Measurements from ENCODE around the gene RPEL1. TPM values are rescaled to one million over a fixed set of nuclear protein-coding genes. Genes with fewer than 3 reads are reported as not detected.
"Not testable (repeated sequence)": the region's sequence is repeated elsewhere in the genome, so short reads cannot be mapped to it uniquely, and the experiment has no call there.

Gene RPEL1
- total RNA-seq (0.10 TPM in 1 of 2 replicates, not detected in the other), polyA plus RNA-seq (not detected in 2 replicates)

GRCh38 chr10:103245587-103245986 lies at the start of gene RPEL1:
Gene RPEL1 (plus strand): TSS chr10:103245887. CDS start chr10:103245997, 110 bp downstream.
- H3K36me3 ChIP-seq (replicated peaks; ENCODE audit: insufficient read depth, low read depth); H3K79me2 ChIP-seq; H3K4me3 ChIP-seq; H2AFZ ChIP-seq; H3K27me3 ChIP-seq; H3K27ac ChIP-seq; H3K9me3 ChIP-seq (ENCODE audit: low read depth); H4K20me1 ChIP-seq (ENCODE audit: insufficient read depth, poor library complexity, severe bottlenecking); H3K9me2 ChIP-seq (replicated peaks; ENCODE audit: insufficient read depth); DNase-seq (ENCODE audit: low spot score); H3K4me2 ChIP-seq: not testable (repeated sequence)
- H3K4me1 ChIP-seq (ENCODE audit: insufficient read depth), result peaks cover 17% of the 10 kb centered on the region
- WGBS (ENCODE audit: low lambda C conversion rate, missing lambda C conversion rate), result 95% methylated on average over 7 of the region's 7 CpGs

DNA sequence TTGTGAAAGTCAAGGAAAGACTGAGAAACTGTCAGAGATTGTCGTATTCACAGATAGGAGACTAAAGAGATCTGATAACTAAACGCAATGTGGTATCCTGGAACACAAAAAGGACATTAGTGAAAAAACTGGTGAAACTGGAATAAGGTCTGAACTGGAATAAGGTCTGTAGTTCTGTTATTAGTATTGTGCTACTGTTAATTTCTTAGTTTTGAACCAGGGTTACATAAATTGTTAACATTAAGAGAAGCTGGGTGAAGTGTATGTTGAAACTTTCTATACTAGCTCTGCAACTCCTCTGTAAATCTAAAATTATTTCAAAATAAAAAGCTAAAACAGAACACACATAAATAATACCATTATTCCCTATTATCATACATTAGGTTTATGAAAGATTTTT lies 49.2 kb upstream of the RPEL1 start:
- Histone ChIP-seq H3K36me3 (replicated peaks; ENCODE audit: insufficient read depth, low read depth) (no peaks in the 10 kb centered on the region), H3K4me3 (no peak overlapping the region), H3K9me3 (ENCODE audit: low read depth) (no peaks in the 10 kb centered on the region), H2AFZ (no peak overlapping the region), H3K9me2 (replicated peaks; ENCODE audit: insufficient read depth) (no peaks in the 10 kb centered on the region), H3K79me2 (peaks cover 8% of the 10 kb centered on the region), H3K4me2 (no peak overlapping the region), H4K20me1 (ENCODE audit: insufficient read depth, poor library complexity, severe bottlenecking) (peaks cover 5% of the 10 kb centered on the region), H3K27me3 (no peaks in the 10 kb centered on the region), H3K4me1 (ENCODE audit: insufficient read depth) (peaks cover 9% of the 10 kb centered on the region), H3K27ac (no peak overlapping the region)
- TF ChIP-seq EZH2 (IDR thresholded peaks at IDR 0.05; ENCODE audit: borderline replicate concordance), result no peak
- TF ChIP-seq, protein P1, sequence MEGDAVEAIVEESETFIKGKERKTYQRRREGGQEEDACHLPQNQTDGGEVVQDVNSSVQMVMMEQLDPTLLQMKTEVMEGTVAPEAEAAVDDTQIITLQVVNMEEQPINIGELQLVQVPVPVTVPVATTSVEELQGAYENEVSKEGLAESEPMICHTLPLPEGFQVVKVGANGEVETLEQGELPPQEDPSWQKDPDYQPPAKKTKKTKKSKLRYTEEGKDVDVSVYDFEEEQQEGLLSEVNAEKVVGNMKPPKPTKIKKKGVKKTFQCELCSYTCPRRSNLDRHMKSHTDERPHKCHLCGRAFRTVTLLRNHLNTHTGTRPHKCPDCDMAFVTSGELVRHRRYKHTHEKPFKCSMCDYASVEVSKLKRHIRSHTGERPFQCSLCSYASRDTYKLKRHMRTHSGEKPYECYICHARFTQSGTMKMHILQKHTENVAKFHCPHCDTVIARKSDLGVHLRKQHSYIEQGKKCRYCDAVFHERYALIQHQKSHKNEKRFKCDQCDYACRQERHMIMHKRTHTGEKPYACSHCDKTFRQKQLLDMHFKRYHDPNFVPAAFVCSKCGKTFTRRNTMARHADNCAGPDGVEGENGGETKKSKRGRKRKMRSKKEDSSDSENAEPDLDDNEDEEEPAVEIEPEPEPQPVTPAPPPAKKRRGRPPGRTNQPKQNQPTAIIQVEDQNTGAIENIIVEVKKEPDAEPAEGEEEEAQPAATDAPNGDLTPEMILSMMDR (IDR thresholded peaks at IDR 0.05; ENCODE audit: poor library complexity), result no peak
- TF ChIP-seq EZH2phosphoT487 (IDR thresholded peaks at IDR 0.05; ENCODE audit: low read depth, severe bottlenecking, unreplicated experiment), result no peak
- DNase-seq (ENCODE audit: low spot score), result no peak
- 74% methylated on average over 2 of the region's 2 CpGs for WGBS (ENCODE audit: low lambda C conversion rate, missing lambda C conversion rate)

DNA sequence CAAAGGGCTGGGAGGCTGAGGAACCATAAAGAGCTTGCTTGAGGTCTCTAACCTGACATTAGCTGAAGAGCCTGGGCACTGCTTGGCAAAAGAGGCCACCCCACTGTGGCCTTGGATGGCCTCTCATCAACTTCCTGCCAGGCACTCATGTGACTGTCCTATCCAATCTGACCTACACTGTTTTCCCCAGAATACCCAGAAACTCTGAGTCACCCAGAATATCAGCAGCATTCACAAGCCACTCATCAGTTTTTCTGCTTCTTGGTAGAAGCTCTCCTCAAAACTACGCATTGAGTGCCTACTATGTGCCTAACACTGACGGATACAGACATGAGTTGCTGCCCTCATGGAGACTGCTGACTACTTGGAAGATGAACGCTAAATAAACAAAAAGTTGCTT lies 48.5 kb upstream of the RPEL1 start:
- Histone ChIP-seq H3K9me3 (ENCODE audit: low read depth) (no peaks in the 10 kb centered on the region), H3K4me2 (no peak overlapping the region), H3K4me3 (no peak overlapping the region), H3K27me3 (no peaks in the 10 kb centered on the region), H2AFZ (no peak overlapping the region), H3K79me2 (peaks cover 2% of the 10 kb centered on the region), H3K4me1 (ENCODE audit: insufficient read depth) (peaks cover 4% of the 10 kb centered on the region), H3K27ac (peak overlapping the region; percentile 64), H3K36me3 (replicated peaks; ENCODE audit: insufficient read depth, low read depth) (no peaks in the 10 kb centered on the region), H3K9me2 (replicated peaks; ENCODE audit: insufficient read depth) (no peaks in the 10 kb centered on the region), H4K20me1 (ENCODE audit: insufficient read depth, poor library complexity, severe bottlenecking) (no peaks in the 10 kb centered on the region)
- WGBS (ENCODE audit: low lambda C conversion rate, missing lambda C conversion rate), result 87% methylated on average over 3 of the region's 3 CpGs
- peak; percentile 61 for DNase-seq (ENCODE audit: low spot score)
- TF ChIP-seq EZH2phosphoT487 (IDR thresholded peaks at IDR 0.05; ENCODE audit: low read depth, severe bottlenecking, unreplicated experiment), result no peak
- TF ChIP-seq, protein P1 (IDR thresholded peaks at IDR 0.05; ENCODE audit: poor library complexity), result no peak
- no peak for TF ChIP-seq EZH2 (IDR thresholded peaks at IDR 0.05; ENCODE audit: borderline replicate concordance)

DNA sequence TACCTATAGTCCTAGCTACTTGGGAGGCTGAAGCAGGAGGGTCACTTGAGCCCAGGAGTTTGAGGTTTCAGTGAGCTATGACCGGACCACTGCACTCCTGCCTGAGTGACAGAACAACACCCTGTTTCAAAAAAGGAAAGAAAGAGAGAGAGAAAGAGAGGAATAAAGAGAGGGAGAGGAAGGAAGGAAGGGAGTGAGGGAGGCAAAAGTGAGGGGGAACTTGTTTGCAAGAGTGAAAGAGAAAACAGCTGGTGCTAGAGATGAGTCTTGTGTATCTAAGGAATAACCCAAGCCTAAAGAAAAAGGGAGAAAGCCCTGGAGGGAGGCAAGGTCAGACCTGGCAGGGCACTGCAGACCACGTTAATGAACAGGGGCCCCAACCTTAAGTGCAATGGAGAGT lies 47.8 kb upstream of the RPEL1 start:
- Histone ChIP-seq H3K4me3 (no peak overlapping the region), H3K36me3 (replicated peaks; ENCODE audit: insufficient read depth, low read depth) (no peaks in the 10 kb centered on the region), H3K9me2 (replicated peaks; ENCODE audit: insufficient read depth) (no peaks in the 10 kb centered on the region), H2AFZ (no peak overlapping the region), H3K27me3 (no peaks in the 10 kb centered on the region), H4K20me1 (ENCODE audit: insufficient read depth, poor library complexity, severe bottlenecking) (no peaks in the 10 kb centered on the region), H3K9me3 (ENCODE audit: low read depth) (no peaks in the 10 kb centered on the region), H3K4me1 (ENCODE audit: insufficient read depth) (peaks cover 4% of the 10 kb centered on the region), H3K4me2 (no peak overlapping the region), H3K27ac (no peak overlapping the region), H3K79me2 (no peaks in the 10 kb centered on the region)
- 72% methylated on average over 2 of the region's 2 CpGs for WGBS (ENCODE audit: low lambda C conversion rate, missing lambda C conversion rate)
- TF ChIP-seq EZH2 (IDR thresholded peaks at IDR 0.05; ENCODE audit: borderline replicate concordance) (no peak), EZH2phosphoT487 (IDR thresholded peaks at IDR 0.05; ENCODE audit: low read depth, severe bottlenecking, unreplicated experiment) (no peak)
- TF ChIP-seq, protein P1 (IDR thresholded peaks at IDR 0.05; ENCODE audit: poor library complexity), result no peak
- no peak for DNase-seq (ENCODE audit: low spot score)
